GM20000 (cell line): ENCODE results near the gene MRRF.

ENCODE experiments used
- DNase-seq: peaks from one replicate; pipeline ENCODE4 v3.0.0; 2012; ENCODE audit warnings: low spot score
- TF ChIP-seq, protein P1 (sequence below): IDR thresholded peaks from 2 replicates; pipeline ENCODE4 v1.5.1; 2012; ENCODE audit warnings: mild to moderate bottlenecking, control low read depth; ENCODE audit errors: extremely low read depth, missing control alignments

The MRRF gene

DNA sequence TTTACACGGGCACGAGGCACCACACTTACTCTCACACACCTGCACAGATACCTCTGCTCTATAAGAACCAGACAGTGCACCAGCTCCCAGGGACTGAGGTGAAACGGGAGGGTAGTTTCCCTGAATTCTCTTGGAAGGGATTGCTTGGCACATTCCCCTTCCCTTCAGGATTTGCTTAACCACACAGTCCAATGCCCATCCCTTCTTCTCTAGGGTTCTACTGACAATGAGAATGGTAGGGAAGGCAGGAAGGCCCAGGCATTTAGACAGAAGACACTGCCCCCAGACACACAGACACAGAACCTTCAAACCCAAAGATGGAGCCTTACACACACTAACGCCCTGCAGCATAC is 35.2 kb upstream of the MRRF start:
- DNase-seq, result no peak
- TF ChIP-seq, protein P1, sequence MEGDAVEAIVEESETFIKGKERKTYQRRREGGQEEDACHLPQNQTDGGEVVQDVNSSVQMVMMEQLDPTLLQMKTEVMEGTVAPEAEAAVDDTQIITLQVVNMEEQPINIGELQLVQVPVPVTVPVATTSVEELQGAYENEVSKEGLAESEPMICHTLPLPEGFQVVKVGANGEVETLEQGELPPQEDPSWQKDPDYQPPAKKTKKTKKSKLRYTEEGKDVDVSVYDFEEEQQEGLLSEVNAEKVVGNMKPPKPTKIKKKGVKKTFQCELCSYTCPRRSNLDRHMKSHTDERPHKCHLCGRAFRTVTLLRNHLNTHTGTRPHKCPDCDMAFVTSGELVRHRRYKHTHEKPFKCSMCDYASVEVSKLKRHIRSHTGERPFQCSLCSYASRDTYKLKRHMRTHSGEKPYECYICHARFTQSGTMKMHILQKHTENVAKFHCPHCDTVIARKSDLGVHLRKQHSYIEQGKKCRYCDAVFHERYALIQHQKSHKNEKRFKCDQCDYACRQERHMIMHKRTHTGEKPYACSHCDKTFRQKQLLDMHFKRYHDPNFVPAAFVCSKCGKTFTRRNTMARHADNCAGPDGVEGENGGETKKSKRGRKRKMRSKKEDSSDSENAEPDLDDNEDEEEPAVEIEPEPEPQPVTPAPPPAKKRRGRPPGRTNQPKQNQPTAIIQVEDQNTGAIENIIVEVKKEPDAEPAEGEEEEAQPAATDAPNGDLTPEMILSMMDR, result no peak

DNA sequence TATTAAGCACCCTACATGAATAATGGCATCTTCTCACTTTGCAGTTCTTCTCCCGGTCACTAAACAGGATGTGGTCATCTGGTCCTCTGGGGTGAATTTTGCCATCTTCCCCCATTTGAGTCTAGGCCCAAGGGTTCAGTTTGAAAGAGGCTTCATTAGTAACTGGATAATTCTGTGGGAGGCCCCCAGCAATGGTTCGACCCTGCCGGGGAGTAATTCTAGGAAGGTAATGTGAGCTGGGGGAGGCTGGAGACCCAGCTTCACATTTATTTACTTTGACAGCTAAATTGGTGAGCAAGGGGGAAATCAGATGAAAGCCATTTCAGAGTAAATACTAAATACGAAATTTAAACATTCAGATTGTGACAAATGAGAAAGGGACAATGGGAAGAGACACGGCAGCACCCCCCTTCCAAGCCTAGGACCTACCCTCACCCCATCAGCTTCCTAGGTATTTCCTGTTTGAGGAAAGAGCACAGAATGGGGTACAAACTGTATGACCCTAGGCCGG is 31.8 kb upstream of the MRRF start:
- no peak for DNase-seq
- TF ChIP-seq, protein P1, result no peak

DNA sequence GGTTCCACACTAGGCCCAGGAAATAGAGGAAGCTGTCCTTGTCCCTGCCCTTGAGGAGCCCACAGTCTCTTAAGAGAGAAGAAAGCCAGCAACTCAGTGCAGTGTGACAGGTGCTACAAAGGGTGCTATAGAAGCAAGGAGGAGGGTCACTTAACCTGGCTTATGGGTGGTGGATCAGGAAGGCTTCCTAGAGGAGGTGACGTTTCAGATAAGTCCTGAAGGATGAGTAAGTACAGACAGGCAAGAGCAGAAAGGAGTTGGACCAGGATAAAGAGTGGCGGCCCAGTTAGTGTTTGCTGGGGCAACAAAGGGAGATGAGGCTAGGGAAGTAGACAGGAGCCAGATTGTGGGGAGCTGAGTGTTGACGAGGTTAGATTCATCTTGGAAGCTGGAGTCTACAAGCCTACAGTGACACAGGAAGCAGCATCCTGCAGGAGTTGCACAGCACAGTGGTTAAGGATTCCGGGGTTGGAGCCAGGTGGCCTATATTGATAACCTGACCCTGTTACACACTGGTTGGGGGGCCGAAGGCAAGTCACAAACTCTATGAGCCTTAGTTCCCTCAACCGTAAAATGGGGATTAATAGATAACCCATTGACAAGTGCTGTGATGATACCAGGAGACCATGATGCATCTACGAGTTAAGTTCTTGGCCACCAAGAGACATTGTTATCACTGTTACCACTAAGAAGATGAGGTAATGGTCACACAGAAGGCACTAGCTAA is 30.5 kb upstream of the MRRF start:
- no peak for DNase-seq

DNA sequence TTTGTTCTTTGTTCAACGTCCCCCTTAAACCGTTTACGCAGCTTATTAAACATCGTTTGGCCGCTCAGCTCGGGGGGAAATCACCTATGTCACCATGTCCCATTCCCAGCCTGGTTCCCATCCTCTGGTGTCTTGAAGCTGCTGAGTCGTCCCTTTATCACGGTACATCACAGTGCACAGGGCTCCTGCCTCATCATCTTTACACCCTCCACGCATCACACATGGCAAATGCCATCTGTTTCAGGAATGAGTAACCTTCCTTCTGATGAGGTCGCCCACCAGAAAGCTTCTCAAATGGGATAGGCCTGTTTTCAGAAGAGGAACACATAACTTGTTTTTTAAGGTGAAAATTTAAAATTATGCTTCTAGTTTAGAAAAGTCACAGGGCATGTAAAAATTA is 28.0 kb upstream of the MRRF start:
- TF ChIP-seq, protein P1, result no peak
- DNase-seq, result no peak

More for the DNA sequence above, 30.5 kb upstream of the MRRF start:
- TF ChIP-seq, protein P1, result no peak

DNA sequence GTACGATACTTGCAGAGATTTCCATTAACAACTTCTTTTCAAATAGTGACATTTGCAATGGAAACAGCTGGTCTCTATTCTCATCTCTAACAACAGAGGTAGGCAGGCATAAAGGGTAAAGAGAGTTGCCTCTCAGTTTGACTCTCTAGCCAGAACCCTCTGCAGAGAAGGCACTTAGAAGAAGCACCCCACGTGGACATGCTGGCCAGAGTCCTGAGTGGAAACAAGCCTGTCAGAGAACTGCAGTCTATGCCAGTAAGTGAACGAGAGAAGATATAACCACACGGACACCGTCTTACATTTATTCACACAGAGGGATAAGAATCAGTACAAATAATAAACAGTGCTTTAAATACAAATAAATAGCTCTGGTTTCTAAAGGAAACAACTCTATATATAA is 25.0 kb upstream of the MRRF start:
- TF ChIP-seq, protein P1, result no peak
- no peak for DNase-seq

DNA sequence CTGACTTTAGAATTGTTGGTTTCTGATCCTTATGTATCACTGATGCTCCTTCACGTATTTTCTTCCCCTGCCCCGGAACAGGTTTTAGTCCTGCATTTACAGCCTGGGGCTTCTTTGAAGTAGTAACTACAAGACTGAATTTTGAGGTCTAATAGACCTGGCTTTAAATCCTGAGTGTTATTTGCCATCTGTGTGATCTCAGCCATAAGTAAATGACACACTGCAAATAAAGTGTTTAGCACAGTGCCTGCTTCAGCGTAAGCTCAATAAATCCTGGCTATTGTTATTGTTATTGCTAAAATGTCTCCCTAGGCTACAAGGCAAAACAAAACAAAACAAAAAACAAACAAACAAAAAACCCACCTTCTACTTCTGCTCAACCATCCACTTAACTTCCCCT is 20.3 kb upstream of the MRRF start:
- no peak for DNase-seq
- TF ChIP-seq, protein P1, result no peak

DNA sequence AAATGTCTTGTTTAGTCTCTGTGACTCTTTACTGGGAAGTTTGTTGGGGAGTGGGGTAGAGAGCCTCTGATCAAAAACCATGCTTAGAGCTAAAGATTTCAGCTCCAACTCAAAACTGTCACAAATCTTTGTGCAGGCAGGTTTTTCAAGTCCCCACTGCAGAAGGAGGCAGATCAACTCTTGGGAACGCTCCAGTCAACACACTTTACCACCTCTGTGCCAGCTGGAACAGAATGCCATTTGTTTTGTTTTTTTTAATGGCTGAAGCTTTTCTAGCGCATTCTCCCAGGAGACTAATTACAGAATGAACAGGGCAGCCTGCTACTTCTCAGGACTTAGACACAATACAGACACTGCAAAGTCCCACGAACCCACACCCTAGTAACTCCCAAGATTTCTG is 18.0 kb upstream of the MRRF start:
- no peak for DNase-seq
- TF ChIP-seq, protein P1, result no peak
